HG03175 (cell line): Measurements from ENCODE around the gene TRMT11.
"Not testable (repeated sequence)": the region's sequence is repeated elsewhere in the genome, so short reads cannot be mapped to it uniquely, and the experiment has no call there.

Source experiments
- ATAC-seq: cut with Tn5 transposase; IDR thresholded peaks from one replicate; pipeline ENCODE4 v1.9.1; 2021; ENCODE audit warnings: mild to moderate bottlenecking, moderate library complexity; ENCODE audit not compliant: unreplicated experiment

Gene TRMT11

DNA sequence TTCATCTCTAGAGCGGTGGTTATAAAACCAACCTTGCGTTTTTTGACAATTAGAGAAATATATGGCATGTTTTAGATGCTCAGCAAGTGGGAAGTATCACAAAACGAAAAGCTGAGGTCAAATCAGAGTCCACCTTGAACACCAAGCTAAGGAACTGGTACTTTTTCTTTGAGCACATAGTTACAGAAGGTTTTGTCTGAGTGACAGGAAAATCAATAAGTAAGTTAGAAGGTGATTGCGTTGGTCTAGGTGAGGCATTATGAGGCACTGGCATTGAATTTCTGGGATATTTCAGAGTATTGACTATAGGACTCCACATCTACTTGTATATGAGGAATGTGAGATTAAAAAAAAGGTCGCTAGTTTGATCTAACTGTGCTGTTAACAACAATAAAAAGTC is 30.4 kb upstream of the TRMT11 start:
- no peak for ATAC-seq

DNA sequence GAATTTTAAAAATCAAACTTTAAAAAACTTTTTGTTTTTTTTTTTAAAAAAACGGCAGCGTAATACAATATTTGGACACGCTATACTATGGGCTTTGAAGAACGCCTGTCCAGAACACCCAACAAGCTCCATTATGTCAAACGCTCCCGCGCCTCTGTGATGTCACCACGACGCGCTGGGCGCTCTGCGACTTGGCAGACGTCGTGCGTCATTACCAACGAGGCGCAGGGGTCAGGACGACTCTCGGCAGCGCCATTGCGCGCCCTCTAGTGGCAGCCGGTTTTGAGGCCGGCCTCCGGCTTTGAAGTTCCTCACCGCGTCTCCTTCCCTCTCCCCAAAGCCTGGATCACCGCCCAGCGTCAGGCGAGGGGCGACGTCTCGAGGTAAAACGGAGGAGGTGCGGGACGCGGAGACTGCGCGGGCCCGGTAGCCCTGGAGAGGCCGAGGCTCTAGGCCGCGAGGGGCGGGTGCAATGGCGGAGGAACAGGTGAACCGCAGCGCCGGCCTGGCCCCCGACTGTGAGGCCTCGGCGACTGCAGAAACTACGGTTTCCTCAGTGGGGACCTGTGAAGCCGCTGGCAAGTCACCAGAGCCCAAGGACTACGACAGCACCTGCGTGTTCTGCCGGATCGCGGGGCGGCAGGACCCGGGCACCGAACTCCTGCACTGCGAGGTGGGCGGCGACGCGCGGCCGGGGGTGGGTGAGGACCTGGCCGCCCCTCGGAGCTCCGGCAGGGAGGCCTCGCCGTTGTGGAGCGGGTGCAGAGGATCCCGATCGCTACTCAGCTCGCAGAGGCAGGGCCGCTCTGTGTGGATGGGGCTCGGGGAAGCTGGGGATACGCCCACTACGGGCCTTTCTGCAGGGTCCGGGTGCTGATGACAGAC is 29.6 kb upstream of the TRMT11 start, which contains the start of gene HINT3:
Gene HINT3, plus strand, starts transcription at position 265 of the 885 bp plus-strand sequence. Its CDS starts 208 bp downstream, at position 473.
- peak; percentile 94 for ATAC-seq

DNA sequence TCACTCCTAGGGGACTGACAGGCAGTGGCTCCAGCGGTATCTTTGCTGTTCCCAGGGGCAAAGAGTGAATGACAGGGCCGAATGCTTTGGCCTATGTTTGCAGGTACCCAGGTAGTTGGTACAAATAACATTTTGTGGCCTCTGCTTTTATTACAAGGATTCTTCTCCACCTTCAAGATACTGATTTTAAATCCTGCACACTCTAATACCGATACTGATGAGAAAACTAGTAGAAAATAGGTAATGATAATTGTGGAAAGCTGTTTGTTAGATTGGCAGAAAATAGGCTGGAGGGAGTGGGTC is 29.0 kb upstream of the TRMT11 start:
- ATAC-seq: no peak

DNA sequence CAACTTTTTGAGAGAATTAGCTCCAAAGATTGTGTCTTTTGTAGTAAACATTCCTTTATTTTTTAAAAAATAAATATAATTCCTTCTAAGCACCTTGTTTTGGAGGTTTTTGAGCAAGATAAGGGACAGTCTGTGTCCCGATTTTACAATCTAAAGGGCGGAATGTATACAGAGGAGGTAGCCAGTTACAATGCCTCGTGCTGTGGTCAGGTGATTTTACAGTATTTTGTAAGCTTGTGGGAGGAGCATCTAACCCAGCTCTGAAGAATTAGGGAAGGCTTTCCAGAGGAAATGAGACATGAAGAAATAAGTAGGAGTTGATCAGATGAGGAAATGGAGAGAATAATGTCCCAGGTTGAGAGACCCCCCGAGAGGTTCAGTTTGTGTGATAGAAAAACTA is 28.5 kb upstream of the TRMT11 start:
- ATAC-seq: no peak

DNA sequence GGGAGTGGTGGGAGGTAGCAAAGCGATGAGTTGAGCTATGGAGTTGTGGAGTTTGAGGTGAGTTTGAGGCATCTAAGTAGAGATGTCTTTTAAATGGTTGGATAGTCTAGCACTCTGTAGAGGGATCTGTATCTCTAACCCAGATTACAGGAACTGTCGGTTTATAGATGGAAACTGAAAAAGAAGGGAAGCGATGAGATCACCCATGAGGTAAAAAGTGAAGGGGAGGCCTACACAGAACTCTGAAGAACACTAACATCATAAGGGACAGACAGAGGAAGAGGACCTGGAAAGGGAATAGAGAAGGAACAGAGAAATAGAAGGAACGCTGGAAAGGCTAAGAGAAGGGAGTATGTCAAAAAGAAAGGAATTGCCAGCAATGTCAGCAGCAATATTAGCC is 27.3 kb upstream of the TRMT11 start:
- no peak for ATAC-seq

DNA sequence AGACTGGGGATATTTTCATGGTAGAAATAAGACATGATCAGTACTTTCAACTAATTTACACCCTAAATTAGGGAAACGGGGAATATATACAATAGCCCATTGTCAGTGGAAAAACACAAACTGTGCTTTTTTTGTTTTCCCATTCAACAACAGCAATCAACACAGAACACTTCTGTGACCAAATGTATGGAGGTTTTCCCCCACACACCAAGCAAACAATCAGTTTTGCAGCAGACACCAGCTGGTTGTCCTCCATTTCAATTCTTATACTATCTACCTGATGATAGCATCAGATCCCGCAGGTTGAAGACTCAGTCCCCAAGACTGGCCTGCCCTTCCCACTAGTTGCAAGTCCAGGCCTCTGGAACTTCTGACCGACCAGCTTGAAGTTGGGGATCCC is 25.2 kb upstream of the TRMT11 start:
- no peak for ATAC-seq

DNA sequence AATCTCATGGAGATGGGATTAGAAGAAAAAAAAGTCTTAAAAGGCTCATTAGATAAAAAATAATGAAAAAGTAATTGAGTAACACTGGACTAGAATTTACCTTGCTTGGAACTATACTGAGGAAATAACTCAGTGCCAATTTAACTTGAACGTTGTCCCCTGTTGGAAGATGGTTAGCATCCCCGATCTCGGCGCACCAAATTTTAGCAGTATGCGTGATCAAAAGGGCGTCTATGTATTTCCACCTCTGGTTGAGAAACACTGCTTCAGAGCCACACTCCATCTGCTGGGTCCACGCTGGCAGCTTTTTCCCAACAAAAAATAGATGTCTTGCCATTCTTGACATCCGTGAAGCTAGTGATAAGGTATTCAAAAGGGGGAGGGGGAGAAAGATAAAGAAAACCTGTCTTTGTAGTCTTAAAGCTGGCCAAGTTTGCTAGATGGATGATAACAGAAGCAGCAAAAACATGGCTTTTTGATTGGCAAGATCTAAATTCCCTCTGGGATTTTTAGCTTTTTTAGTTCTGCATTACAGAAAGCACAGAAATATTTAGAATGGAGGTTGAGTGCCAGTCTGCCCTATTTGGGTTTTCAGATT is 23.3 kb upstream of the TRMT11 start:
- ATAC-seq: no peak

DNA sequence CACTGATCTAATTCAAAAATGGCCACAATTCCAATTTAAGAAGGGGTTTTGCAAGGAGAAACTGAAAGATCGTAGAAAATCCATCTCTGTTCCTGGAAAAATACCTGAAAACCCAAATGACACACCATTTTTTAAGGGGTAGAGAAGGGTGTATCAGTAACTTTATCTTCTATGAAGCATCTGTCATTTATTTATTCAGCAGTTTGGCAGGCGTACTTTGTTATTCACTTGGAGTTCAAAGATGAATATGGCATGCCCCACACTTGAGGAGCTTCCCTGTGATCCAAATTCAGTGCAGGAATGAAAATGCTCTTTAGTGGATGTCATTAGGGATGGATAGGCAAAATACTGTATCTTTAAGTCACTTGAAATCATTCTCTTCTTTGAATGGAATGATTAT is 22.5 kb upstream of the TRMT11 start:
- ATAC-seq: no peak

DNA sequence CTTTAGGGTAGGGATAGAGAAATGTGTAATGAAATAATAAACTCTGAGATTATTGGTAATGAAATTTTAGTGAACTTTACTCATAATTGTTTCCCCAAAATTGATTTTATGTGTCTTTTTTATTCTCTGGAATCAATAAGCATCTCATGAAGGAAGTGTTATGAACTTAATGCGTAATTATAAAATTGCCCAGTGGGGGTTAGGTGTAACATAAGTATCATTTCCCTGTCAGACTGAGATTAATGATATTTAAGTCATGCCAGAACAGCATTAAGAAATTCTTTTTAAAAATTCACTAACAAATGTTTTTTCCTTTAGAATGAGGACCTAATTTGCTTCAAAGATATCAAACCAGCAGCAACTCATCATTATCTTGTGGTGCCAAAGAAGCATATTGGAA is 19.8 kb upstream of the TRMT11 start:
- no peak for ATAC-seq

DNA sequence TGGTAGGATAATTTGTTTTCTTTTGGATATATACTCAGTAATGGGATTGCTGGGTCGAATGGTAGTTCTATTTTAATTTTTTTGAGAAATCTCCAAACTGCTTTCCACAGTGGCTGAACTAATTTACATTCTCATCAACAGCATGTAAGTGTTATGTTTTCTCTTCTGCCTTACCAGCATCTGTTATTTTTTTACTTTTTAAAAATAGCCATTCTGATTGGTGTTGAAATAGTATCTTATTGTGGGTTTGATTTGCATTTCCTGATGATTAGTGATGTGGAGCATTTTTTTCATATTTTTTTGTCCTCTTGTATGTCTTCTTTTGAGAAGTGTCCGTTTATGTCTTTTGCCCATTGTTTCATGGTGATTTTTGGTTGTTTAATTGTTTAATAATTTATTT is 17.8 kb upstream of the TRMT11 start:
- ATAC-seq: no peak

DNA sequence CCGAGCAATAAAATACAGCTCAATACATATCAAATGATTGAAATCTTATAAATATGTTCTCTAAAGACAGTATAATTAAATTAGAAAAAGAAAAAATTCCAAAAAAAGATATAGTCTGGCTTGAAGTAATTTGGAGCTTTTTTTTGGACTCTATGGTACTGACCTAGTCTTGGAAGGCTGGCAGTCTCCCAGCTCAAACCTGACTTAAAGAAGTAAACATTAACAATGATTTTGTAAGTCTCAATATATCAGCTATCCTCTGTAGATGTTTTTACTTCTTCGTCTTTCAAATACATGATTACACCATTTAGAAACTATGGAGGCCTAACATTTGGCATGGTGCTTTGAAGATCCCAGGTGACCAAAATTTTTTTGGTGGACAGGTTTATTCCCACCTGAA is 15.6 kb upstream of the TRMT11 start:
- no peak for ATAC-seq

DNA sequence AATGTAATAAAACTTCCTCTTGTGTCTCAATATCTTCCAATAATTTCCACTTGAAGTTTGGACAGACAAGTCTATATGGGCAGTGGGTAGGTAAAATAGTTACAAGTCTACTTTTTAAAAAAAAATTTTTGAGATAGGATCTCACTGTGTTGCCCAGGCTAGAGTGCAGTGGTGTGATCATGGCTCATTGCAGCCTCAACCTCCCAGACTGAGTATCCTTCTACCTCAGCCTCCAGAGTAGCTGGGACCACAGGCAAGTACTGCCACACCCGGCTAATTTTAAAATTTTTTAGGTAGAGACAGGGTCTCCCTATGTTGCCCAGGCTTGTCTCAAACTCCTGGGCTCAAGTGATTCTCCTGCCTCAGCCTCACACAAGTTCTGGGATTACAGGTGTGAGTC is 13.9 kb upstream of the TRMT11 start:
- ATAC-seq: not testable (repeated sequence)

DNA sequence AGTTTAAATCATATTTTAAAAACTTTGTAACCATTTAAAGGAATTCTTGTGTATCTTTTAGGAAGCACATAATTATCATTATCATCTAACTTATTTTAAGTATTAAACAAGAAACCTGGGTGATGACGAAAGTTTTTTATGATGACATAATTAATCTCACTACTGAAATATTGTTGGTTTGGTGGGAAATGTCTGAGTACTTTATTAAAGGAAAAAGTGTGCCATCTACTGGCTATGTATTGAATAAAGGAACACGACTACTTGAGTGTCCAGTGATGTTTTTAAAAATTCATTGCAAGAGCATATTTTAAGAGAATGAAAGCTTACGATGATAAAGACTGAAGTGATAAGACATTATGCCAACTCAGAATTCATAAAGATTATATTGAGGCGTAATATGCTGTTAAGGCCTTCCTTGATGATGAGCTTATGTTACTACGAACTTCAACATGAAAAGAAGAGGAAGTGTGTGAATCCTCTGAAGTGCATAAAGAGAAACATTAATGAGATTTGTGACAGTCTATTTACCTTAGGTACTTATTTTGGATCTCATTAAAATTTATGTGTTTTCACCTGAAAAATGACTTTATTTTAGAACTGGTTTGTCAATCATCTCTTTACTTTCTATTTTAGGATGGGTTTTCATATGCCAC is 12.0 kb upstream of the TRMT11 start:
- ATAC-seq: peak; percentile 93

DNA sequence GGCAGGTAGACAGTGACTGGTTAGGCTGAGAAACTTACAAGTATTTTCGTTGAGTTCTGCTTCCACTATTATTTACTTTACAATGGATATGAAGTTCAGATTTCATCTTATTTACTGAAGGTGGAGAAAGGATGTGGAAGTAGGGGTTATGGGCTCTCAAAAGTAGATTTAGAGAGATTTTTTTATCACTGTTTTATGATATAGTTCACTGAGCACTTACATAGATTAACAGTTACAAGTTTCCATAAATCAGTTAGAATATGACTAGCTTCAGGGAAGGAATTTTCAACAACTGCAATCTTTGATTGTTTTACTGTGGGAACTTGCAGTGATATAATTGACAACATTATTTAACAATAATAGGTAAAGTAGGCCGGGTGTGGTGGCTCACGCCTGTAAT is 7.2 kb upstream of the TRMT11 start:
- ATAC-seq: no peak

DNA sequence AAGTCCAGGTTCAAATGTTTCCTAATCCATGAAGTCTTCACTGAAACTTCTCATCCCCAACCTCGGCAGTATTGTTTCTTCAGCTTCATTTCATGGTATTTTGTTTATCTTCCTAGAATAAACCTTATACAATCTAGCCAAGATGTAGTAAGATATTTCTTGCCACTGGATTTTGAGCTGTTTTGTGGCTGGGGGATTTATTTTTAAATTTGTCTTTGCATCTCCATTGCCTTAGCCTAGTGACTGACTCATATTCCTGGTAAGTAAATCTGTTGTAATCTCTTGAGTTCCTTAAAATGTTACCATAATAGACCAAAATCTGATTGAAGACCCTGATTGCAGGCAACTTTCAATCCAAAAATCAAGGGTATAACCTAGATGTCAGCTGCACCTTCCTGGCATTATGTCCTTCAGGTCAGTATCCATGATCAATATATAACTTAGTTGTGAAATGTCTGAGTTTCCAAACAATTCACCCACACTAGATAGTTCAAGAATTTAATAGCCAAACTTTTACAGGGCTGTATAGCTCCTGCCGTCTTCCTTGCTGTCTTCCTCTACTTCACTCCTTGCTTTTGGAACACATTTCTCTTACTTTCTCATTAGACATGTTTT is 4.7 kb upstream of the TRMT11 start:
- ATAC-seq: no peak

DNA sequence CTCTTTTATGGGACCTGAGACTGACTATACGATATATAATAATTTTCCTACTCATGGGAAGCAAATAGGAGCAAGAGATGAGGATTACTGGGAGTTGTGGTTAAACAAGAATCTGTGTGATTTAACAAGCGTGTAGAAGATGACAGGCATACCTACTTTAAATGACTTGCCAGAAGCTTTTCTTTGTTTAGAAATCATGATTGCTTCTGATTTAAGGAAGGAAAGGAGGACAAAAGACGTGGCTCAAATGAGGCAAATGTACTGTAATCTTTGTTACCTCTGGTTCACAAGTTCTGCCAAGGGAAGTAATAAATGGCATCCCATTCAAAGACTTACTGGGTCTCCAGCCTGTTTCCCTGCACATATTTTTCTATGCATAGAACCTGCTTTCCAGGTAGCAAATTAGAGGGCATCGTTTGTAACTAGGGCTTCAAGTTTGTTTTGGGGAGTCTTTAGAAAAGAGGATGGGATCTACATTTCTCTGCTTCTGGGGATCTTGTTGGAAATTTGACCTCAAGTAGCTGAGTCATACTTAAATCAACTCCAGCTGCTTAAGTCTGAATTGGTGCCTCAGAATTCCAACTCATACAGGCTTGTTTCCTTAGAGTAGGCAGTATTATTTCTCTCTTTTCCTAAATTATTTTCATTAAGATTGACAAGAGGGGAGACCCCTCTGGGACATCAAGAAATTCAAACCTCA is 2.9 kb upstream of the TRMT11 start:
- no peak for ATAC-seq

DNA sequence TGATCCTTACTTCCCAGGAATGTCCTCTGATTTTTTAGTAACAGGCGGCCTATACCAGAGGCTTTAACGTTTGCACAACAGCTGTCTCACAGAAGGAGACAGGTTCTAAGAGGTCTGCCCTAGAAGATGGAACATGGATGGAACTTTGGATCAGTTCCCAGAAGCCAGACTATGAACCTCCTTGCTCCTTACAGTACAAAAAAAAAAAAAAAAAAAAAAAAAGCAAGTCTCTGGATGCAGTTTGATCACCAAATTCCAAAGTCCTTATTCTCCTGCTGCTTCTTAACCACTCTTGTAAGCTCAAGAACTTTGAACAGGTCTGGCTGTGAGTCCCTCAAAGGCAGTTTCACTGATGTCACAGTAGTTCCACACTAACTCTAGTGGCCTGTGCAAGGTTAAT is 2.0 kb upstream of the TRMT11 start:
- ATAC-seq: no peak

DNA sequence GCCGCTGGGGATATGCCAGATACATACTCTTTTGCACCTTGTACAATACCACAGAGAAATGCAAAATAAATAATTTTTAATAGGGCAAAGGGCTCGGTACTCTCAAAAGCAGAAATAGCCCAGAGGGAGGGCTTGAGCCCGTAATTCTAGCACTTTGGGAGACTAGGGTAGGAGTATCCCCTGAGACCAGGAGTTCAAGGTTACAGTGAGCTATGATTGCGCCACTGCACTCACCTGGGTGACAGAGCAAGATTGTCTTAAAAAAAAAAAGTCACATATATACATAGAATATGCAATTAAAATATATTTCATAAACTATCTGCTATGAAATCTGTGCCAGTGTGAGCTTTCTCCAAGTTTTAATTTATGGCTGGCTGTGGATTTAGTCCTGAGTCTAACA is 818 bp upstream of the TRMT11 start:
- ATAC-seq: no peak

DNA sequence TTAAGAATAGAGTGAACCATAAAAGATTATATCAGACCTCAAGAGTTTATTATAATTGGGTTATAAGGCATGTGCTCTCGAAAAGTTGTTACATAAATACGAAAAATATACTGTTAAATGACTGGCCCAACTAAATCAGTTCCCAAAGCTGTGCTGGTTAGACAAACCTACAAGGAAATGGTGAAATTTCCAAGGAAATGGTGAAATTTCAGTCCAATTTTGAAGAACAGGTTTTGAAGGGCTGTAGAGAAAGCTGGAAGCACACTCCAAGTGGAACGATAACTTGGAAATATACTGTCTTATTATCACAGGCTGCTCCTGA is 400 bp upstream of the TRMT11 start:
- ATAC-seq: no peak

DNA sequence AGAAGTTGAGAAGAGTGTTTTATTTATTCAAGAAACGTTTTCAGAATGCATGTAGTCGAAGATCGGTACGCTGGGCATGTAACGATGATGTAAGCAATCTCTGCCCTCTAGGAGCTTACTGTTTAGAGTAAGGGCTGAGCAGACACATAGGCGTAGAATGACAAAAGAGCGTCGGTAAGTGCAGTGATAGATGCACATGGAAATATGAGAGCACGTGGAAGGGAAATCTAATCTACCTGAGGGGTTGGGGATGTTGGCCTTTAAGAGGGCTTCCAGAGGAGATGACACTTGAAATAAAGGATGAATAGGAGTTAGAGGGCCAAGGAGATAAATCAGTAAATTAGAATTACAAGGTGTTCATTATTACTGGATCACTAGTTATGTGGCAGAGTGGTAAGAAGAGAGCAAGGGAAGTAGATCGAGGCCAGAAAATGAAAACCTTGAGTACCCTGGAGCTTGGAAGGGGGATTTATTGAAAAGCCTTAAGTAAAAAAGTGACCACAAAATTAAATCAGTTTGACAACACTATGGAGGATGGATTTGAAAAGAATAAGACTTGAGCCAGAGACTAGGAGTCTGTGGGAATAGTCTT is 782 bp downstream of the TRMT11 start:
- ATAC-seq: peak; percentile 33

DNA sequence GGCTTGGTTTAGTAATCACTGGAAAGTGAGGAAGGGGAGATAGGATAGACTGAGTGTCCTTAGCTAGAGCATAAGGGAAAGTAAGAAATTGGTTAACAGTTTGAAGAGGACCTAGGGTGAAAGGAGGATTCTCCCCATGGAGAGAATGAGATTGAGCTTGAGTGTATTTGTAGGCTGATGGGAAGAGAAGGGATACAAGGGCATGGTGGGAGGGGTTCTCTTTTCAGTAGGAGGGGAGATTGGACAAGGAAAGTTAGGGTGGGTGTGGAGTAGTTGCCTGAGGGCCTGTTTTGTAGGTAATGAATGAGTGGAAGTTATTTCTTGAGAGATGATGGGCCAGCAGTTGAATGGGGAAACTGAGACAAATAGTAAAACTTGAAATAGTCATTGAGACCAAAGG is 1.9 kb downstream of the TRMT11 start:
- no peak for ATAC-seq
